GM23338 (cell line): ENCODE data around the gene PDF. TPM values are rescaled to one million over a fixed set of nuclear protein-coding genes. Genes with fewer than 3 reads are reported as not detected.

Experiments
- ATAC-seq: fragments of 200-7000 bp; cut with Tn5 transposase; 3 replicates; pipeline ENCODE4 v1.9.1; 2020
- DNase-seq: peaks from one replicate; pipeline ENCODE4 v3.0.0-alpha.2; 2015; ENCODE audit warnings: low spot score
- H2AFZ ChIP-seq: fragments of 200-600 bp; sonication (generic); 2 replicates; pipeline ENCODE4 v1.8.0; 2016; ENCODE audit warnings: antibody characterized with exemption, mild to moderate bottlenecking, moderate library complexity
- H3F3A ChIP-seq: fragments of 200-600 bp; sonication (generic); replicated peaks from 2 replicates; pipeline ENCODE4 v1.8.0; 2017; ENCODE audit warnings: antibody characterized with exemption, mixed run types, low read depth
- H3K27ac ChIP-seq: fragments of 200-600 bp; sonication (generic); 2 replicates; pipeline ENCODE4 v1.6.1; 2016; ENCODE audit warnings: low read depth
- H3K27me3 ChIP-seq: fragments of 200-600 bp; sonication (generic); 2 replicates; pipeline ENCODE4 v1.8.0; 2016; ENCODE audit warnings: mild to moderate bottlenecking, mixed run types, moderate library complexity; ENCODE audit not compliant: insufficient read depth
- H3K36me3 ChIP-seq: fragments of 200-600 bp; sonication (generic); 2 replicates; pipeline ENCODE4 v1.8.0; 2016; ENCODE audit warnings: mild to moderate bottlenecking; ENCODE audit not compliant: insufficient read depth
- H3K4me1 ChIP-seq: fragments of 200-600 bp; sonication (generic); 2 replicates; pipeline ENCODE4 v1.8.0; 2016; ENCODE audit warnings: mild to moderate bottlenecking, moderate library complexity; ENCODE audit not compliant: insufficient read depth
- H3K4me2 ChIP-seq: fragments of 200-600 bp; sonication (generic); 2 replicates; pipeline ENCODE4 v1.7.1; 2017; ENCODE audit warnings: mixed run types
- H3K4me3 ChIP-seq: fragments of 200-600 bp; sonication (generic); 2 replicates; pipeline ENCODE4 v1.6.1; 2016; ENCODE audit warnings: mixed run types
- H3K79me2 ChIP-seq: fragments of 200-600 bp; sonication (generic); replicated peaks from 2 replicates; pipeline ENCODE4 v1.8.0; 2017; ENCODE audit warnings: mild to moderate bottlenecking; ENCODE audit not compliant: insufficient read depth
- H3K9me2 ChIP-seq: fragments of 200-600 bp; sonication (generic); 2 replicates; pipeline ENCODE4 v1.8.0; 2017; ENCODE audit not compliant: insufficient read depth
- H4K20me1 ChIP-seq: fragments of 200-600 bp; sonication (generic); replicated peaks from 2 replicates; pipeline ENCODE4 v1.8.0; 2017; ENCODE audit warnings: mild to moderate bottlenecking; ENCODE audit not compliant: insufficient read depth
- H3K27ac Mint-ChIP-seq: 2 replicates; pipeline ENCODE4 v1.8.0; 2020; ENCODE audit warnings: inconsistent platforms, mild to moderate bottlenecking, moderate library complexity, mixed read lengths
- H3K27me3 Mint-ChIP-seq: 3 replicates; pipeline ENCODE4 v1.8.0; 2022; ENCODE audit warnings: low read depth, mild to moderate bottlenecking, moderate library complexity, mixed read lengths, inconsistent platforms; ENCODE audit not compliant: insufficient read depth, poor library complexity
- H3K36me3 Mint-ChIP-seq: 3 replicates; pipeline ENCODE4 v1.8.0; 2021; ENCODE audit warnings: low read depth, mild to moderate bottlenecking, inconsistent platforms, moderate library complexity, mixed read lengths
- H3K4me1 Mint-ChIP-seq: 3 replicates; pipeline ENCODE4 v1.8.0; 2020; ENCODE audit warnings: mild to moderate bottlenecking, inconsistent platforms, mixed read lengths
- H3K4me3 Mint-ChIP-seq: 3 replicates; pipeline ENCODE4 v1.8.0; 2021; ENCODE audit warnings: moderate library complexity, mild to moderate bottlenecking, inconsistent platforms, mixed read lengths
- H3K9me3 Mint-ChIP-seq: 3 replicates; pipeline ENCODE4 v1.8.0; 2020; ENCODE audit warnings: moderate library complexity, mild to moderate bottlenecking, inconsistent platforms, mixed read lengths
- CREB1 ChIP-seq: fragments of 250-450 bp; sonication (Bioruptor Pico); IDR thresholded peaks from 2 replicates; pipeline ENCODE4 v1.5.0; 2020; ENCODE audit warnings: low read depth, mild to moderate bottlenecking, moderate library complexity
- ETS1 ChIP-seq: IDR thresholded peaks from 2 replicates; pipeline ENCODE4 v1.6.1; 2016; ENCODE audit warnings: antibody characterized with exemption
- EZH2 ChIP-seq: fragments of 200-600 bp; sonication (generic); IDR thresholded peaks from one replicate; pipeline ENCODE4 v1.8.0; 2017; ENCODE audit warnings: antibody characterized with exemption, mild to moderate bottlenecking, low read depth; ENCODE audit not compliant: unreplicated experiment
- EZH2phosphoT487 ChIP-seq: fragments of 200-600 bp; sonication (generic); IDR thresholded peaks from one replicate; pipeline ENCODE4 v1.8.1; 2018; ENCODE audit warnings: antibody characterized with exemption; ENCODE audit not compliant: unreplicated experiment
- JUNB ChIP-seq: IDR thresholded peaks from one replicate; pipeline ENCODE4 v1.6.1; 2016; ENCODE audit warnings: antibody characterized with exemption; ENCODE audit not compliant: unreplicated experiment
- POLR2AphosphoS5 ChIP-seq: IDR thresholded peaks from 2 replicates; pipeline ENCODE4 v1.6.1; 2016; ENCODE audit warnings: antibody characterized with exemption, low read depth
- ZNF114 ChIP-seq: fragments of 250-450 bp; sonication (Bioruptor Pico); IDR thresholded peaks from 2 replicates; pipeline ENCODE4 v1.5.0; 2020; ENCODE audit warnings: mild to moderate bottlenecking, moderate library complexity
- polyA plus RNA-seq: library from polyadenylated mRNA; unstranded; fragments of >200 nt; fragmentation: Nextera tagmentation; extraction: Ambion mirVana; gene quantifications from 2 replicates; pipeline ENCODE4 v1.2.1, GENCODE V29; 2016
- total RNA-seq: library from RNA; depleted of rRNA; stranded (reverse); fragments of >200 nt; shearing (Covaris generic); gene quantifications from 2 replicates; pipeline ENCODE4 v1.2.3, GENCODE V29; 2014
- TF ChIP-seq, protein P1 (sequence below): fragments of 250-450 bp; sonication (Bioruptor Pico); IDR thresholded peaks from 2 replicates; pipeline ENCODE4 v1.5.0; 2020; ENCODE audit warnings: mild to moderate bottlenecking, moderate library complexity
- TF ChIP-seq, protein P2 (sequence below), 2 experiments: fragments of 200-600 bp in 1 of 2; sonication (generic) in 1 of 2; conservative IDR thresholded peaks; 2 replicates each; pipeline versions ENCODE4 v1.5.1 to v1.6.1; 2016 to 2017; ENCODE audit warnings: antibody characterized with exemption in 2 of 2, low read depth in 2 of 2, mild to moderate bottlenecking in 2 of 2, moderate library complexity in 1 of 2

The PDF gene
- total and polyA plus RNA-seq, 2 experiments from 2014 or later, result 18.8 to 43.4 TPM

DNA sequence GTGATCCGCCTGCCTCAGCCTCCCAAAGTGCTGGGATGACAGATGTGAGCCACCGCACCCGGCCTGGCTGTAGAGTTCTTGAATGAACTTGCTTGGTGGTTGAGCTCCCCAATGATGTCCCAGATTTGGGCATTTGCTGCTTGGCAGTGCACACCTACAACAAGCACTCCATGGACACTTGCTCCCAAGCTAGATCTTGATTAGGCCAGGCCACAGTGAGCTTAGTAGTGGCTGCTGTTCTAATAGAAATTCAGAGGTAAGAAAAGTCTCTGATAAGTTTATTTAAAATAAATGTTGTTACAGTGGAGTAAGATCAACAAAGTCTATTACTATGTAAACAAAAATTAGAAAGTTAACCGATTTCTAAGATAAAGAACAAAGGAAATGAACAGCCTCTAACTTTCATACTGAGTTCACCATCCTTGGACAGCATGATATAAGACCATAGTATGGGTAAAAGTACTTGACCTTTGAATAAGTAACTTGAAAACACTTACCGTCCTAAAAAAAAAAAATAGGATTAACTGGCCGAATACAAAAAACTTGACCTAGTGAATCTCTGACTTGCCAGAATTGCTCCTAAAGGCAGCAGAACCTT is 20.2 kb upstream of the PDF start:
- Histone ChIP-seq H2AFZ (no peak overlapping the region), H3K79me2 (no peaks in the 10 kb centered on the region), H3K27ac (no peak overlapping the region), H3F3A (no peaks in the 10 kb centered on the region), H3K27me3 (no peaks in the 10 kb centered on the region), H4K20me1 (no peaks in the 10 kb centered on the region; the same call in 1 of the 2 replicates), H3K4me2 (no peak overlapping the region), H3K36me3 (no peaks in the 10 kb centered on the region), H3K9me2 (no peaks in the 10 kb centered on the region), H3K4me3 (no peak overlapping the region), H3K4me1 (no peaks in the 10 kb centered on the region)
- Mint-ChIP-seq H3K4me1 (no peaks in the 10 kb centered on the region), H3K9me3 (no peaks in the 10 kb centered on the region), H3K36me3 (peaks cover 2% of the 10 kb centered on the region; the same call in 1 of the 3 replicates), H3K27ac (no peak overlapping the region), H3K4me3 (no peak overlapping the region), H3K27me3 (peaks cover 11% of the 10 kb centered on the region)
- TF ChIP-seq ETS1, result no peak
- TF ChIP-seq, protein P1, sequence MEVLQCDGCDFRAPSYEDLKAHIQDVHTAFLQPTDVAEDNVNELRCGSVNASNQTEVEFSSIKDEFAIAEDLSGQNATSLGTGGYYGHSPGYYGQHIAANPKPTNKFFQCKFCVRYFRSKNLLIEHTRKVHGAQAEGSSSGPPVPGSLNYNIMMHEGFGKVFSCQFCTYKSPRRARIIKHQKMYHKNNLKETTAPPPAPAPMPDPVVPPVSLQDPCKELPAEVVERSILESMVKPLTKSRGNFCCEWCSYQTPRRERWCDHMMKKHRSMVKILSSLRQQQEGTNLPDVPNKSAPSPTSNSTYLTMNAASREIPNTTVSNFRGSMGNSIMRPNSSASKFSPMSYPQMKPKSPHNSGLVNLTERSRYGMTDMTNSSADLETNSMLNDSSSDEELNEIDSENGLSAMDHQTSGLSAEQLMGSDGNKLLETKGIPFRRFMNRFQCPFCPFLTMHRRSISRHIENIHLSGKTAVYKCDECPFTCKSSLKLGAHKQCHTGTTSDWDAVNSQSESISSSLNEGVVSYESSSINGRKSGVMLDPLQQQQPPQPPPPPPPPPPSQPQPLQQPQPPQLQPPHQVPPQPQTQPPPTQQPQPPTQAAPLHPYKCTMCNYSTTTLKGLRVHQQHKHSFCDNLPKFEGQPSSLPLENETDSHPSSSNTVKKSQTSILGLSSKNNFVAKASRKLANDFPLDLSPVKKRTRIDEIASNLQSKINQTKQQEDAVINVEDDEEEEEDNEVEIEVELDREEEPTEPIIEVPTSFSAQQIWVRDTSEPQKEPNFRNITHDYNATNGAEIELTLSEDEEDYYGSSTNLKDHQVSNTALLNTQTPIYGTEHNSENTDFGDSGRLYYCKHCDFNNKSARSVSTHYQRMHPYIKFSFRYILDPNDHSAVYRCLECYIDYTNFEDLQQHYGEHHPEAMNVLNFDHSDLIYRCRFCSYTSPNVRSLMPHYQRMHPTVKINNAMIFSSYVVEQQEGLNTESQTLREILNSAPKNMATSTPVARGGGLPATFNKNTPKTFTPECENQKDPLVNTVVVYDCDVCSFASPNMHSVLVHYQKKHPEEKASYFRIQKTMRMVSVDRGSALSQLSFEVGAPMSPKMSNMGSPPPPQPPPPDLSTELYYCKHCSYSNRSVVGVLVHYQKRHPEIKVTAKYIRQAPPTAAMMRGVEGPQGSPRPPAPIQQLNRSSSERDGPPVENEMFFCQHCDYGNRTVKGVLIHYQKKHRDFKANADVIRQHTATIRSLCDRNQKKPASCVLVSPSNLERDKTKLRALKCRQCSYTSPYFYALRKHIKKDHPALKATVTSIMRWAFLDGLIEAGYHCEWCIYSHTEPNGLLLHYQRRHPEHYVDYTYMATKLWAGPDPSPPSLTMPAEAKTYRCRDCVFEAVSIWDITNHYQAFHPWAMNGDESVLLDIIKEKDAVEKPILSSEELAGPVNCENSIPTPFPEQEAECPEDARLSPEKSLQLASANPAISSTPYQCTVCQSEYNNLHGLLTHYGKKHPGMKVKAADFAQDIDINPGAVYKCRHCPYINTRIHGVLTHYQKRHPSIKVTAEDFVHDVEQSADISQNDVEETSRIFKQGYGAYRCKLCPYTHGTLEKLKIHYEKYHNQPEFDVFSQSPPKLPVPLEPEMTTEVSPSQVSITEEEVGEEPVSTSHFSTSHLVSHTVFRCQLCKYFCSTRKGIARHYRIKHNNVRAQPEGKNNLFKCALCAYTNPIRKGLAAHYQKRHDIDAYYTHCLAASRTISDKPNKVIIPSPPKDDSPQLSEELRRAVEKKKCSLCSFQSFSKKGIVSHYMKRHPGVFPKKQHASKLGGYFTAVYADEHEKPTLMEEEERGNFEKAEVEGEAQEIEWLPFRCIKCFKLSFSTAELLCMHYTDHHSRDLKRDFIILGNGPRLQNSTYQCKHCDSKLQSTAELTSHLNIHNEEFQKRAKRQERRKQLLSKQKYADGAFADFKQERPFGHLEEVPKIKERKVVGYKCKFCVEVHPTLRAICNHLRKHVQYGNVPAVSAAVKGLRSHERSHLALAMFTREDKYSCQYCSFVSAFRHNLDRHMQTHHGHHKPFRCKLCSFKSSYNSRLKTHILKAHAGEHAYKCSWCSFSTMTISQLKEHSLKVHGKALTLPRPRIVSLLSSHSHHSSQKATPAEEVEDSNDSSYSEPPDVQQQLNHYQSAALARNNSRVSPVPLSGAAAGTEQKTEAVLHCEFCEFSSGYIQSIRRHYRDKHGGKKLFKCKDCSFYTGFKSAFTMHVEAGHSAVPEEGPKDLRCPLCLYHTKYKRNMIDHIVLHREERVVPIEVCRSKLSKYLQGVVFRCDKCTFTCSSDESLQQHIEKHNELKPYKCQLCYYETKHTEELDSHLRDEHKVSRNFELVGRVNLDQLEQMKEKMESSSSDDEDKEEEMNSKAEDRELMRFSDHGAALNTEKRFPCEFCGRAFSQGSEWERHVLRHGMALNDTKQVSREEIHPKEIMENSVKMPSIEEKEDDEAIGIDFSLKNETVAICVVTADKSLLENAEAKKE (CRISPR knock-in tag), result no peak
- TF ChIP-seq EZH2phosphoT487, result no peak
- TF ChIP-seq, protein P2, sequence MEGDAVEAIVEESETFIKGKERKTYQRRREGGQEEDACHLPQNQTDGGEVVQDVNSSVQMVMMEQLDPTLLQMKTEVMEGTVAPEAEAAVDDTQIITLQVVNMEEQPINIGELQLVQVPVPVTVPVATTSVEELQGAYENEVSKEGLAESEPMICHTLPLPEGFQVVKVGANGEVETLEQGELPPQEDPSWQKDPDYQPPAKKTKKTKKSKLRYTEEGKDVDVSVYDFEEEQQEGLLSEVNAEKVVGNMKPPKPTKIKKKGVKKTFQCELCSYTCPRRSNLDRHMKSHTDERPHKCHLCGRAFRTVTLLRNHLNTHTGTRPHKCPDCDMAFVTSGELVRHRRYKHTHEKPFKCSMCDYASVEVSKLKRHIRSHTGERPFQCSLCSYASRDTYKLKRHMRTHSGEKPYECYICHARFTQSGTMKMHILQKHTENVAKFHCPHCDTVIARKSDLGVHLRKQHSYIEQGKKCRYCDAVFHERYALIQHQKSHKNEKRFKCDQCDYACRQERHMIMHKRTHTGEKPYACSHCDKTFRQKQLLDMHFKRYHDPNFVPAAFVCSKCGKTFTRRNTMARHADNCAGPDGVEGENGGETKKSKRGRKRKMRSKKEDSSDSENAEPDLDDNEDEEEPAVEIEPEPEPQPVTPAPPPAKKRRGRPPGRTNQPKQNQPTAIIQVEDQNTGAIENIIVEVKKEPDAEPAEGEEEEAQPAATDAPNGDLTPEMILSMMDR (conservative IDR thresholded peaks at IDR 0.05; ENCODE audit: low read depth in 2 of 2), result no peak
- no peak for TF ChIP-seq EZH2
- TF ChIP-seq CREB1 (CRISPR knock-in tag), result no peak
- no peak for TF ChIP-seq POLR2AphosphoS5
- TF ChIP-seq ZNF114 (CRISPR knock-in tag), result no peak
- TF ChIP-seq JUNB, result no peak
- DNase-seq (no peak), ATAC-seq (no peak)
